H1 (cell line): ENCODE results near the gene ZNF516. TPM values are rescaled to one million over a fixed set of nuclear protein-coding genes. Genes with fewer than 3 reads are reported as not detected.

Source experiments
- CTCF ChIA-PET: fragments of 300-600 bp; sonication (Branson Sonifier 250); formaldehyde crosslinking; loops from one replicate; lab custom pipeline; 2021; ENCODE audit not compliant: partially characterized antibody; lab: Charles Lee
- POLR2A ChIA-PET: fragments of 300-600 bp; sonication (Branson Sonifier 250); formaldehyde crosslinking; loops from one replicate; lab custom pipeline; 2021; ENCODE audit warnings: inconsistent platforms; ENCODE audit not compliant: partially characterized antibody; lab: Charles Lee
- DNase-seq, 2 experiments: peaks; one replicate each; pipeline versions ENCODE4 v3.0.0 to v3.0.0-alpha.2; 2010 to 2022; ENCODE audit warnings: low spot score in 2 of 2, low read depth in 1 of 2, mixed read lengths in 1 of 2
- FAIRE-seq: peaks from 2 replicates; lab custom pipeline; 2011; peaks lifted over from hg19 to GRCh38; lab: Jason Lieb, UNC
- H2AFZ ChIP-seq: 2 replicates; pipeline ENCODE4 v1.8.1; 2012; ENCODE audit warnings: low read length, inconsistent platforms
- H2AK5ac ChIP-seq: 2 replicates; pipeline ENCODE4 v1.6.1; 2013; ENCODE audit warnings: low read depth, low read length
- H2BK120ac ChIP-seq: replicated peaks from 2 replicates; pipeline ENCODE3; 2013; ENCODE audit warnings: low read depth, low read length, inconsistent platforms
- H2BK12ac ChIP-seq: 2 replicates; pipeline ENCODE4 v1.6.1; 2013; ENCODE audit warnings: low read depth, low read length
- H2BK15ac ChIP-seq: 2 replicates; pipeline ENCODE4 v1.6.1; 2013; ENCODE audit warnings: low read length
- H2BK20ac ChIP-seq: 2 replicates; pipeline ENCODE4 v1.6.1; 2013; ENCODE audit warnings: low read length
- H2BK5ac ChIP-seq: 2 replicates; pipeline ENCODE4 v1.6.1; 2013; ENCODE audit warnings: low read depth, low read length
- H3K14ac ChIP-seq: 2 replicates; pipeline ENCODE4 v1.6.1; 2013; ENCODE audit warnings: inconsistent platforms; ENCODE audit not compliant: insufficient read length
- H3K18ac ChIP-seq: 2 replicates; pipeline ENCODE4 v1.6.1; 2013; ENCODE audit warnings: low read length; ENCODE audit errors: extremely low read depth
- H3K23ac ChIP-seq: 2 replicates; pipeline ENCODE4 v1.6.1; 2013; ENCODE audit warnings: inconsistent platforms; ENCODE audit not compliant: insufficient read length
- H3K23me2 ChIP-seq: 2 replicates; pipeline ENCODE4 v1.6.1; 2013; ENCODE audit warnings: low read depth, low read length
- H3K27ac ChIP-seq: 2 replicates; pipeline ENCODE4 v1.6.1; 2011; ENCODE audit warnings: low read depth, low read length, inconsistent platforms
- H3K27me3 ChIP-seq, 4 experiments: replicated peaks in 1 of 4; 1 replicate in 1 of 4; 2 replicates in 3 of 4; pipeline versions ENCODE4 v1.6.1 to v1.8.1; 2011 to 2013; ENCODE audit warnings: low read length in 3 of 4, mild to moderate bottlenecking in 3 of 4, inconsistent platforms in 2 of 4, mixed read lengths in 2 of 4, moderate library complexity in 1 of 4; ENCODE audit not compliant: control insufficient read depth in 3 of 4, insufficient read depth in 3 of 4; ENCODE audit errors: extremely low read depth in 1 of 4
- H3K36me3 ChIP-seq, 4 experiments: 2 replicates each; pipeline versions ENCODE4 v1.6.1 to v1.8.1; 2011 to 2013; ENCODE audit warnings: mild to moderate bottlenecking in 4 of 4, low read length in 3 of 4, moderate library complexity in 2 of 4, control low read depth in 1 of 4, inconsistent platforms in 1 of 4; ENCODE audit not compliant: insufficient read depth in 4 of 4, control insufficient read depth in 2 of 4
- H3K4ac ChIP-seq: replicated peaks from 2 replicates; pipeline ENCODE3; 2013; ENCODE audit warnings: low read length, low read depth, mixed read lengths, inconsistent platforms; ENCODE audit not compliant: insufficient read length
- H3K4me1 ChIP-seq, 4 experiments: replicated peaks in 1 of 4; 1 replicate in 1 of 4; 2 replicates in 3 of 4; pipeline versions ENCODE4 v1.6.1 to v1.8.1; 2011 to 2013; ENCODE audit warnings: low read length in 3 of 4, inconsistent platforms in 2 of 4, mixed read lengths in 1 of 4; ENCODE audit not compliant: insufficient read depth in 4 of 4, control insufficient read depth in 3 of 4
- H3K4me2 ChIP-seq, 2 experiments: 2 replicates each; pipeline versions ENCODE4 v1.6.1 to v1.8.1; 2011 to 2013; ENCODE audit warnings: low read depth in 2 of 2, low read length in 2 of 2, control low read depth in 1 of 2, inconsistent platforms in 1 of 2, mild to moderate bottlenecking in 1 of 2; ENCODE audit not compliant: insufficient read depth in 1 of 2
- H3K4me3 ChIP-seq, 4 experiments: fragments of 200-600, 300-600 bp in 1 of 4; sonication (generic), shearing (Covaris generic), sonication (Bioruptor Twin) in 1 of 4; 2 replicates each; pipeline versions ENCODE4 v1.5.1 to v1.8.1; 2011 to 2016; ENCODE audit warnings: low read length in 4 of 4, low read depth in 3 of 4, control low read depth in 2 of 4, inconsistent platforms in 2 of 4, mild to moderate bottlenecking in 2 of 4, mixed read lengths in 1 of 4, moderate library complexity in 1 of 4; ENCODE audit not compliant: insufficient read depth in 2 of 4; ENCODE audit errors: extremely low read depth in 1 of 4
- H3K56ac ChIP-seq: replicated peaks from 2 replicates; pipeline ENCODE3; 2013; ENCODE audit warnings: low read depth, mild to moderate bottlenecking, mixed read lengths, low read length, inconsistent platforms; ENCODE audit not compliant: insufficient read length
- H3K79me1 ChIP-seq: 2 replicates; pipeline ENCODE4 v1.6.1; 2013; ENCODE audit warnings: low read depth, low read length, control low read depth
- H3K79me2 ChIP-seq, 2 experiments: 2 replicates each; pipeline versions ENCODE4 v1.6.1 to v1.8.1; 2012 to 2013; ENCODE audit warnings: low read length in 2 of 2, mild to moderate bottlenecking in 2 of 2, inconsistent platforms in 1 of 2; ENCODE audit not compliant: insufficient read depth in 2 of 2, control insufficient read depth in 1 of 2
- H3K9ac ChIP-seq, 4 experiments: replicated peaks in 1 of 4; 1 replicate in 1 of 4; 2 replicates in 3 of 4; pipeline versions ENCODE4 v1.6.1 to v1.8.1; 2011 to 2013; ENCODE audit warnings: low read depth in 3 of 4, low read length in 3 of 4, control low read depth in 2 of 4, mild to moderate bottlenecking in 2 of 4, moderate library complexity in 2 of 4, inconsistent platforms in 1 of 4; ENCODE audit errors: extremely low read depth in 1 of 4
- H3K9me3 ChIP-seq, 2 experiments: 2 replicates each; pipeline versions ENCODE4 v1.6.1 to v1.8.1; 2012 to 2013; ENCODE audit warnings: mild to moderate bottlenecking in 2 of 2, moderate library complexity in 2 of 2, control low read depth in 1 of 2, inconsistent platforms in 1 of 2, low read depth in 1 of 2, low read length in 1 of 2, mixed read lengths in 1 of 2; ENCODE audit not compliant: insufficient read depth in 2 of 2
- H4K20me1 ChIP-seq, 2 experiments: replicated peaks in 1 of 2; 2 replicates each; pipeline versions ENCODE3 to v1.8.1; 2011 to 2013; ENCODE audit warnings: inconsistent platforms in 2 of 2, low read length in 2 of 2, mild to moderate bottlenecking in 1 of 2; ENCODE audit not compliant: insufficient read depth in 2 of 2, control insufficient read depth in 1 of 2
- H4K5ac ChIP-seq: 2 replicates; pipeline ENCODE4 v1.6.1; 2013; ENCODE audit warnings: low read length, low read depth, mixed read lengths, inconsistent platforms; ENCODE audit not compliant: insufficient read length
- H4K8ac ChIP-seq: 2 replicates; pipeline ENCODE4 v1.8.0; 2013; ENCODE audit warnings: mild to moderate bottlenecking, moderate library complexity, low read length, inconsistent platforms; ENCODE audit not compliant: insufficient read depth; ENCODE audit errors: extremely low read depth
- H4K91ac ChIP-seq: replicated peaks from 2 replicates; pipeline ENCODE3; 2013; ENCODE audit warnings: low read length, mixed read lengths, inconsistent platforms; ENCODE audit not compliant: insufficient read length
- ATF2 ChIP-seq: IDR thresholded peaks from 2 replicates; pipeline ENCODE4 v1.6.1; 2012; ENCODE audit warnings: low read length, inconsistent platforms
- BACH1 ChIP-seq: IDR thresholded peaks from 2 replicates; pipeline ENCODE4 v1.6.1; 2012; ENCODE audit warnings: low read length, improper control_type of control experiment
- BCL11A ChIP-seq, 2 experiments: IDR thresholded peaks; one replicate each; pipeline ENCODE4 v1.6.1; 2011; ENCODE audit warnings: low read depth in 2 of 2, low read length in 2 of 2, mild to moderate bottlenecking in 2 of 2
- CHD1 ChIP-seq: IDR thresholded peaks from 2 replicates; pipeline ENCODE4 v1.6.1; 2012; ENCODE audit warnings: low read depth, low read length, improper control_type of control experiment
- EP300 ChIP-seq, 2 experiments: IDR thresholded peaks; 1 replicate in 1 of 2; 2 replicates in 1 of 2; pipeline ENCODE4 v1.6.1; 2011 to 2012; ENCODE audit warnings: low read depth in 2 of 2, low read length in 2 of 2, mild to moderate bottlenecking in 2 of 2, borderline replicate concordance in 1 of 2, inconsistent platforms in 1 of 2, moderate library complexity in 1 of 2
- NANOG ChIP-seq: IDR thresholded peaks from 2 replicates; pipeline ENCODE4 v1.6.1; 2011; ENCODE audit warnings: low read length, low read depth, mild to moderate bottlenecking, inconsistent platforms; ENCODE audit not compliant: insufficient read depth, poor library complexity, severe bottlenecking
- PHF8 ChIP-seq: fragments of 200-600 bp; sonication (generic); conservative IDR thresholded peaks from 2 replicates; pipeline ENCODE4 v1.7.1; 2012; ENCODE audit warnings: low read depth, mild to moderate bottlenecking, inconsistent platforms, low read length, moderate library complexity
- POLR2AphosphoS5 ChIP-seq: IDR thresholded peaks from 2 replicates; pipeline ENCODE4 v1.6.1; 2011; ENCODE audit warnings: low read depth, low read length
- SIRT6 ChIP-seq: IDR thresholded peaks from one replicate; pipeline ENCODE4 v1.7.1; 2012; ENCODE audit warnings: low read length, inconsistent platforms
- TAF1 ChIP-seq: IDR thresholded peaks from 2 replicates; pipeline ENCODE4 v1.6.1; 2011; ENCODE audit warnings: mild to moderate bottlenecking, low read depth, low read length
- YY1 ChIP-seq: IDR thresholded peaks from 2 replicates; pipeline ENCODE4 v1.6.1; 2011; ENCODE audit warnings: low read depth, mild to moderate bottlenecking, low read length
- WGBS, 2 experiments: shearing (Covaris generic) in 1 of 2; methylation state at CpG; one replicate each; pipeline versions ENCODE4 v1.1.6 to v1.1.7; 2013 to 2015; ENCODE audit warnings: low lambda C conversion rate in 2 of 2, mixed read lengths in 2 of 2, inconsistent platforms in 1 of 2, low coverage in 1 of 2, missing lambda C conversion rate in 1 of 2; ENCODE audit not compliant: insufficient replicate concordance in 2 of 2, insufficient coverage in 1 of 2, insufficient read length in 1 of 2; ENCODE audit errors: extremely low coverage in 1 of 2, missing lambda C conversion rate in 1 of 2; 5-methylcytosine and 5-hydroxymethylcytosine counted together
- polyA plus RNA-seq, 7 experiments: library from polyadenylated mRNA; depleted of rRNA in 3 of 7; stranded (reverse) in 5 of 7; unstranded in 2 of 7; fragments of >200 nt in 5 of 7; fragments of 200-250 nt in 2 of 7; gene quantifications; 1 replicate in 5 of 7; 2 replicates in 1 of 7; 4 replicates in 1 of 7; pipeline versions ENCODE4 v1.2.1 to v1.2.3, GENCODE V29; 2011 to 2013; ENCODE audit warnings: missing spikeins in 2 of 7, mixed read lengths in 2 of 7
- total RNA-seq: library from RNA; stranded (reverse); fragmentation: NEBNext Ultra II Directional; extraction: Animal tissue kit (Norgen Biotek cat#: 25700); gene quantifications from 2 replicates; pipeline ENCODE4 v1.2.1, GENCODE V29; 2021

ZNF516 gene
- total and polyA plus RNA-seq, 2 of the 8 experiments (the other 6 are each of a cell fraction or from before 2014, with no cell fraction given): 7.3 to 17.0 TPM

DNA sequence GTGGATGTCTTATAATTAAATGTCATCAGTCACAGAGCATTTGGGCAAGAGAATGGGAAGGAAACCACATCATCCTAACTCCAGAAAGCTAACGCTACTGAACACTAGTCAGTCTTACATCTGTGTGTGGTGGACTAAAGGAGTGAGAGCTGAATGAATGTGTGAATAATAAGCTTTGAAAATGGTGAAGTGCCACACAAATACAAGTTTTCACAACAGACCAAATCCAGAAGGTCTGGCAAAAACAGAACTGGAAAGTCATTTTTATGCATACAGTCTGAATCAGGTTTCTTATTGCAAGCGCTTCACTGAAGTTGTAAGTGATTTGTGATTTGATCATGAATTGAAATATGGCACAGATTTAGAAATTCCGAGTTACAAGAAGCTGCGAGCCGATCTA lies 175.7 kb downstream of the ZNF516 start:
- Histone ChIP-seq H2AK5ac (no peak overlapping the region), H2BK12ac (no peak overlapping the region), H2BK5ac (no peak overlapping the region), H3K4me3 (no peak overlapping the region), H3K23ac (no peak overlapping the region), H3K9me3 (no peaks in the 10 kb centered on the region), H3K56ac (no peak overlapping the region), H2BK15ac (no peak overlapping the region), H3K18ac (no peak overlapping the region), H3K23me2 (no peaks in the 10 kb centered on the region), H3K79me2 (no peaks in the 10 kb centered on the region), H2AFZ (no peak overlapping the region), H3K36me3 (no peaks in the 10 kb centered on the region), H4K91ac (no peak overlapping the region), H2BK120ac (no peak overlapping the region), H3K27me3 (no peaks in the 10 kb centered on the region), H3K4me1 (peaks cover 0 to 5% (median 2%) of the 10 kb centered on the region in 4 experiments; a peak in 4 of 7 replicates), H3K79me1 (no peaks in the 10 kb centered on the region), H3K4ac (no peak overlapping the region), H4K8ac (no peak overlapping the region), H2BK20ac (no peak overlapping the region), H3K9ac (no peak overlapping the region), H3K14ac (no peak overlapping the region), H4K5ac (no peak overlapping the region), H4K20me1 (no peaks in the 10 kb centered on the region), H3K27ac (no peak overlapping the region), H3K4me2 (no peak overlapping the region)
- ChIA-PET CTCF (interaction anchor here (0.5 to 1.7 kb wide), 6 partner anchors 13 to 504 kb away, joined by 3 to 6 read pairs (median 3); no protein-coding TSS in a partner anchor), POLR2A (no interaction called here)
- TF ChIP-seq PHF8 (no peak), SIRT6 (no peak), CHD1 (no peak), TAF1 (no peak), YY1 (no peak), ATF2 (no peak), NANOG (no peak), POLR2AphosphoS5 (no peak), BACH1 (no peak), BCL11A (IDR thresholded peaks at IDR 0.05; ENCODE audit: low read depth in 2 of 2, low read length in 2 of 2) (no peak), EP300 (IDR thresholded peaks at IDR 0.05; ENCODE audit: borderline replicate concordance in 1 of 2, low read depth in 2 of 2, low read length in 2 of 2) (no peak)
- 92% methylated on average over 5 of the region's 5 CpGs; no CpG with 5 or more reads in 1 of the 2 experiments for WGBS, 2 experiments
- DNase-seq (no peak), FAIRE-seq (no peak)
